GM21367 (cell line): ENCODE measurements around the gene CRYBB1.

Experiments used
- ATAC-seq: cut with Tn5 transposase; IDR thresholded peaks from one replicate; pipeline ENCODE4 v1.9.1; 2021; ENCODE audit not compliant: unreplicated experiment

CRYBB1 gene

DNA sequence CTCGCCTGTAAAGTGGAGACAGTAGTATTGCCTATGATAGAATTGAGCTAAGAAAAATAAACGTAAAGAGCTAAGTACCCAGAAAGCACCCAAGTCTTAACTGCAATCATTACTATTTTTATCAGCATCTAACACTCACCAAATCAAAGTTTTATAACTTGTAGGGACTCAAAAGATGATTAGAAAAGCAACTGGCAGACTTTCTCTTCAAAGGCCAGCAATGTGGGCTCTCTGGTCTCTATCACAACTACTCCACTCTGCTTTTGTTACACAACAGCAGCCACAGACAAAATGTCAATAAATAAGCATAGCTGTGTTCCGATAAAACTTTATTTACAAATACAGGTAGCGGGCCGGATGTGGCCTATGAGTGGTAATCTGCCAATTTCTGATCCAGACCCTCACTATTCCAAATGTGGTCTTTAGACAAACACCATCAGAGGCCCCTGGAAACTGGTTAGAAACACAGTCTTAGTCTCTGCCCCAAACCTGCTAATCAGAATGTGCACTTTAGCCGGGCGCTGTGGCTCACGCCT, 36.1 kb downstream of the CRYBB1 start:
- ATAC-seq = no peak

DNA sequence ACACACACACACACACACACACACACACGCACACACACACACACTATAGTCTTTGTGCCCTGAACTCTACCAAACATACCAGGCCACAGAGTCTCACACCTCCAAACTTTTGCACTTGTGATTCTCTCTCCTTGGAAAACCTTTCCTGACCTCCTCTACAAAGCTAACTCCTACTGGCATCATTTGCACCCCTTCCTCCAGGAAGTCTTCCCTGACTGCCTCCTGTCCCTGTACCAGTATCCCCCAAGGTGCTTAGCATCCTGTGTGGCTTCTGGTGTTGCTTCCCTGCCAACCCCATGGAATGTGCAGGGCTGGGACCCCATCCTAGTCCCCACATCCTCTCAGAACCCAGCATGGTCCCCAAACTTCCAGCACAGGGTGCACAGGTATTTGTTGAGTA, 36.8 kb downstream of the CRYBB1 start:
- no peak for ATAC-seq

DNA sequence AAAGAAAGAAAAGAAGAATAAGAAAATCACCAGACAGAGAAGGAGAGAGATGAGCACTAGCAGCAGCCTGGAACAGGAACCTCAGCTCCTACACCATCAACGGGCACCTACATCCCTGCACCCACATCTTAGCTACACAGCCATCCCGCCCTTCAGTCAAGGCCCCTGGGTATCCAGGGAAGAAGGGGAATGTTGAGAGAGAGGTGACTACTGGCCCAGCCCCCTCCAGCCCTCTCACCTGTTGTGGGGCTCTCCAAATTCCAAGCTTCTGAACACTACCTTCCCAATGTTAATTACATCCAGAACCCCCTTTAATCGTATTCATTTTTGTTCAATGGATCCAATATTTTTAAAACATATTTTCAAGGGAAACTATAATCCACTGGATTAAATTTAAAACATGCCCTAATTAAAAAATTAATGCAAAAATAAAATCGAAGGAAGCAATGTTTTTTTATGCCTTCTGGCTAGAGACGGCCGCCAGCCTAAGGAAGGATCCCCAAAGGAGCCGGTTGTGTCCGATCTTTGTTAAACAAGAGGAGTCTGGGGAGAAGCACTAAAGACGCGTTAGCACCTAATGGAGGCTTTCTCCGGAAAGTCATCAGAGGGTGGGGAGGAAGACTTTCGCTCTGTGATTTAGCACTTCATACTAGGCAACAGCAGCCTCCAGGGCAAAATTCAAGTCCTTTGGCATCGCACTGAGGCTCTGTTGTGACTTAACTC, 37.4 kb downstream of the CRYBB1 start:
- no peak for ATAC-seq

DNA sequence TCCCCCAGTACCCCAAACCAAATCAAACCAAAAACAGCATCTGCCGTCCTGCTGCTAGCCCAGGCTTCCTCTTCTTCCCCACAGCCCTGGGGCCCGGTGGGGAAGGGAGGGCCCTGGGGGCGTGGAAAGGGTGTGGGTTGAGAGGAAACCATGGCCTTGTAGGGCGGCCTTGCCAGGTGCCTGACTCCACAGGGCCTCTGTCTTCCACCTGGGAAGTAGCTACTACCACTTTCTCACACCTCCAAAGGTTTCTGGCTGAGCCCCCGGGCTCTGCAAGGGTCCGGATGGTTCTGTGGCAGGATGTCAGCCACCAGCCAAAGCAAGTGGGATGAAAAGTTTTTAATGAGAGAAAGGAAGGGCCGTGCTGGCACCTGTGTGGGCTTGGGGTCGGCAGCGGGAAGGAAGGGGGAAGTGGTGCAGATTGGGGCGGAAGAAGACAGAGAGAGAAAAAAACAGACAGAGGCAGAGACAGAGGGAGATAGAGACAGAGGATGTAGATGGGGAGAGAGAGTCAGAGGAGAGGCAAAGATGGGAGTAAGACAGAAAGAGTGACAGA, 38.4 kb downstream of the CRYBB1 start:
- ATAC-seq = peak; percentile 60

DNA sequence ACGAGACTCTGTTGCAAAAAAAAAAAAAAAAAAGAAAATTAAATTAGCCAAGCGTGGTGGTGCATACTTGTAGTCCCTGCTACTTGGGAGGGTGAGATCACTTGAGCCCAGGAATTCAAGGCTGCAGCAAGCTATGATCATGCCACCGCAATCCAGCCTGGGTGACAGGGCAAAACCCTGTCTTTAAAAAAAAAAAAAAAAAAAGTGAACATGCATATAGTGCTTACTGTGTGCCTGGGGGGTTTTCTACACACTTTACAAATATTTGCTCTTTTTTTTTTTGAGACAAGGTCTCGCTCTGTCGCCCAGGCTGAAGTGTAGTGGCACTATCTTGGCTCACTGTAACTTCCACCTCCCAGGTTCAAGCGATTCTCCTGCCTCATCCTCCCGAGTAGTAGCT, 40.7 kb downstream of the CRYBB1 start:
- ATAC-seq = no peak

DNA sequence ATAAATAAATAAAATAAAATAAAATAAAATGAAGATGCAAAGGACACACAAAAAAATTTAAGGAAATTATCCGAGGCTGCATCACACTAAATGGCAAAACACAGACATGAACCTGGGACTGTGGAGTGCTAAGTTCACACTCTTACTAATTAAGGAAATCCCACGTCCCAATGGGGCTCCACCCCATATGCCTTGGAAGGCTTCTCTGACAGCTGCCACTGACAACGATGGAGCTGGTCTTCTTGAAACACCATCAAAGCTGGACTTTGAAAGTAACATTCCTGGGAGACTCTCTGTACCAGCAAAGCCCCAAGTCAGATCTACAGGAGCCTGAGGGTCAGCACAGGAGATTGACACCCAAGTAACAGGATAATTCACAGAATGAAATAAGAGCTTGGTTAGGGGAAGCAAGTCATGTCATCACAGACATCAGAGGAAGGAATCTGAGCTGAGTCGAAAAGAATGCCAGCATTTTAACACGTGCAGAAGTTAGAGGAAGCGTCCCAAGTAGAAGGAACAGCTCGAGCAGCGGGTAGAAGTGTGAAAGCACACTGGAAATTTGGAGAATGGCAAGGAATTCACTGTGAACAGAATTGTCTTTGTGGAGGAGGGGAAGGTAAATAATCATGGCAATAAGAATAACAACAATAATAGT, 41.7 kb downstream of the CRYBB1 start:
- ATAC-seq = no peak

DNA sequence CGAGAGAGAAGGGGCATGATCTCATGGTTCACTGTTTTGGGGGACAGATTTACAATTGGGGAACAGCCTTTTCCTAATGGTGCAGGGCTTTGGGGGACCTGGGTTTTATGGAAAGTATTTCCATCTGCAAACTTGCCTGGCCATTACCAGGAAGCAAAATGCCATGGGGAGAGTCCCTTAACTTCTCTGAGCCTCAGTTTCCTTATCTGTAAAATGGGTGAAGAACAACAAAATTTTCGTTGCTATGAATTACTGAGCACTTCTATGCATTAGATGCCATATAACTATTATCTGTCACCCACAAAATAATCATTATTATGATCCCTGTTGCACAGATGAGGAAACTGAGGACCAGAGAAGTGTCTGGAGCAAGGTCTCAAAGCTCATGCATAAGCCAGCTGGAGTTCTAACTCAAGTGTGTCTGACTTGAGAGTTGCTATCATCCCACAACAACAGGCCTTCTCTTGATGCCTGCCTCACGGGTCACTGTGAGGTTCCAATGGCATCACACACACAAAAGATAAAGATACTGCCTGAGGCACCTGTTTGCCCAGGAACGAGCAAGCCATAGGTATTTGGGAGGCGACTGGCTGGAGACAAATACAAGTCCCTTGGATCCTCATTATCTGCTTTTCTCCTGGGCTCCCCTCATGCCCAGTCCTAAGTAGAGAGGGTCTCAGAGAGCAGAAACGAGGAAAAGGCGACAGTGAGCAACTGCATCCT, 43.7 kb downstream of the CRYBB1 start:
- no peak for ATAC-seq

DNA sequence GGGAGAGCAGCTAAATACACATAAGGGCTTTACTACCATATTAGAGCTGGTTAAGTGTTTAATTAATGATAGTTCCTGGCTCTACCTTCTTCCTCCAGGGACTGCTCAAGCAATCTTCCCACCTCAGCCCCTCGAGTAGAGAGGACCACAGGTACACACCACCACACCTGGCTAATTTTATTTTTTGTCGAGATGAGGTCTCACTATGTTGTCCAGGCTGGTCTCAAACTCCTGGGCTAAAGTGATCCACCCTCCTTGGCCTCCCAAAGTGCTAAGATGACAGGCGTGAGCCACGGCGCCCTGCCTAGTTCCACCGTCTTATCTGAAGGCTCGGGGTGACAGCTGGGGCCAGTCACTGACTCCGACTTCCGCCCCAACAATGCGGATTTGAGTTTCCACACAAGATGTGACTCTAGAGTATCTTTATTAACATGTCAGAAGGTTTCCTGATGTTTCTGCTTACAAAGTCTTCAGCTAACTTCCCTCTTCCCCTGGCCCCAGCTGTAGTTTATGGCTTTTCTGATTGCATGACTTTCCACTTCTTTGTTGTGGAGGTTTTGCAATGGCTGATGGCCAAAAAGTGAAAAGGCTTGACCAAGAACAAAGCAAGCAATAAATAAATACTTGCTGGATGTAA, 44.7 kb downstream of the CRYBB1 start:
- ATAC-seq = no peak

DNA sequence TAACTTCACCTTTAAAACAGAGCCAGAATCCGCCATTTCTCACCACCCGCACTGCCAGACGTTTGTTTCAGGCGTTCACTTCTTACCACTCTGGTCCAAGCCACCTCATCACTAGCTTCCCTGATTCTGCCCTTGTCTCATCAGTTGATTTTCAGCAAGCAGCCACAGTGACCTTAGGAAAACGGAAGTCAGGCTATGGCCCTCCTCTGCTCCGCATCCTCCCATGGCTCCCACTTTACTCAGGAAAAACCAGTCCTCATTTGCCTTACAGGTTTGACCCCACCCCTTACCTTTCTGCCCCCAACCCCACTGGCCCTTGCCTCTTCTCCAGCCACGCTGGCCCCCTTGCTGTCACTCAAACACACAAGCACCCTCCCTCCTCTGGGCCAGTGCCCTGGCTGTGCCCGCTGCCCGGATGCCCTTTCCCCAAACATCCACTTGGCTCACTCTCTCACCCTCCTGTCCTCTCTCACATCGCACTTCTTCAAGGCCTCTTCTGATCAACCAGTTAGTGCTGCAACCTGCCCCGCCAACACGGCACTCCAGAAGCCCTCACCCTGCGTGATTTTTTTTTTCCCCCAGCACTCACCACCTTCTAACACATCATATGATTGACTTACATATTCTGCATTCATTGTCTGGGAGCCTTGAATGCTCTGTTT, 46.8 kb downstream of the CRYBB1 start:
- no peak for ATAC-seq

DNA sequence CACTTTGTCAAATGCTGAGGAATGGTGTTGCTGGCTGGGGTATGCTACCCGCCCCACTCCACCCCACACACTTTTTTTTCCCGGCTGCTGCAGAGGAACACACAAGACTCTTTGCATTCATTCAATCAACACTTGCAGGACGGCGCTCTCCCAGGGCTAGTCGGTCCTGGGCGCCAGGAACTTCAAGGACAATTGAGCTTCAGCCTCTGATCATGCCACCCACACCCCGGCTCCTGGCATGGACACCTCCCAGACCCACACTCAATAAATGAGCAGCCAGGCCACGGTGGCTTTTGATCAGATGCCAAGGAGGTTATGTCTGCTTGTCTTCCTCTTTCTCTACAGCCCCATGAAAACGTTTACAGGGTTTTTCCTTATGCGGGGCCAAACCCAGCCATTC, 47.7 kb downstream of the CRYBB1 start:
- ATAC-seq = no peak

DNA sequence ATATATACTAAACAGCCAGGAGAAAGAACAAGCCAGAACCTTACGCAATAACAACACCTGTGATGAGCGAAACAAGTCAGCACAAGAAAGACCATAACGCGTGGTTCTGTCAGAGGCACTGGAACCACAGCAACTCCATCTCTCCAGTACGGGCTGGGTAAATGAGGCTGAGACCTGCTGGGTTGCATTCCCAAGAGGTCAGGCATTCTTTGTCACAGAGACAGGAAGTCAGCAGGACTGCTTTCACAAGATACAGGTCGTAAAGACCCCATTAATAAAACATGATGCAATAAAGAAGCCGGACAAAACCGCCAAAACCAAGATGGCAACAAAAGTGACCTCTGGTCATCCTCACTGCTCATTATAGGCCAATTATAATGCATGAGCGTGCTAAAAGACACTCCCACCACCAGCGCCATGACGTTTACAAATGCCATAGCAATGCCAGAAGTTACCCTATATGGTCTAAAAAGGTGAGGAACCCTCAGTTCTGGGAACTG, 49.6 kb downstream of the CRYBB1 start:
- no peak for ATAC-seq

DNA sequence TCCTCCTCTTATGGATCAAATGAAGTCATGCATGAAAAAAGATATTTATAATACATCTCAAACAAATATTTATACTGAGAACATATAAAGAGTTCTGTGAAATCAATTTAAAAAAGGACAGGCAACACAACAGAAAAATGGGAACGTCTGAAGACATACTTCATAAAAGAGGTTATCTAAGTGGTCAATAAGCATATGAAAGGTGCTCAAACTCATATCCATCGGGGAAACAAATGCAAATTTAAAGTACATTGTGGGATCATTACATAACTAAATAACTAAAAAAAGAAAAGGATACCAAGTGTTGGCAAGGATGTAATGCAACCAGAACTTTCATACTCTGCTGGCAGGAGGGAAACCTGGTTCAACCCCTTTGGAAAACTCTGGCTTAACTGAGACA, 50.2 kb downstream of the CRYBB1 start:
- ATAC-seq = no peak

DNA sequence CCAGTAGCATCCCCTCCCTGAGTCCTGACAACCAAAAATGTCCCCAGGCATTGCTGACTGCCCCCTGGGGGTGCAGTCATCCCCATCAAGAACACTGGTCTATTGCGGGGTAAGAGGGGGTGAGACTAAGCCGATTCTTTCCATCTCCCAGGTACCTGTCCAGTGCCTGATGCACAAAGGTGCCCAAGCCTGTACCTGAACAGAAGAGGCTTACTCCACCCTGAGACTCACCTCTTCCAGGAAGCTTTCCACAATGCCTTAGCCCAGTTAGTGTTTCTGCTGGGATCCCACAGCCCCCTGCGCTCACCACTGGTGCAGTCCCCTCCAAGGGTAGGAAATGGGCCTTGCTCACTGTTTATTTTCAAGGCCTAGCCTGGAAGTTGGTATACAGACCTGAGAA, 50.8 kb downstream of the CRYBB1 start:
- ATAC-seq = no peak

DNA sequence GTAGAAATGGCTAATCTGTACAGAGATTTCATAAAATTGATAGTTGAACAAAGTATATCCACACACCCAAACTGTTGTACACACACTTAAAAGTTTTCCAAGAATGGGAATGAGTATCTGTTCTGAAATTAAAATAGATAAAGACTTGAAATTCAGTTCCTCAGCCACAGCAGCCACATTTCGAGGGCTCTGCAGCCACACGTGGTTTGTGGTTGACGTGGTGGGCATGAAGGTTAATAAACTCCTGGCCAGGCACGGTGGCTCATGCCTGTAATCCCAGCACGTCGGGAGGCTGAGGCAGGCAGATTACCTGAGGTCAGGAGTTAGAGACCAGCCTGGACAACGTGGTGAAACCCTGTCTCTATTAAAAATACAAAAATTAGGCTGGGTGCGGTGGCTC, 51.9 kb downstream of the CRYBB1 start:
- ATAC-seq = no peak

DNA sequence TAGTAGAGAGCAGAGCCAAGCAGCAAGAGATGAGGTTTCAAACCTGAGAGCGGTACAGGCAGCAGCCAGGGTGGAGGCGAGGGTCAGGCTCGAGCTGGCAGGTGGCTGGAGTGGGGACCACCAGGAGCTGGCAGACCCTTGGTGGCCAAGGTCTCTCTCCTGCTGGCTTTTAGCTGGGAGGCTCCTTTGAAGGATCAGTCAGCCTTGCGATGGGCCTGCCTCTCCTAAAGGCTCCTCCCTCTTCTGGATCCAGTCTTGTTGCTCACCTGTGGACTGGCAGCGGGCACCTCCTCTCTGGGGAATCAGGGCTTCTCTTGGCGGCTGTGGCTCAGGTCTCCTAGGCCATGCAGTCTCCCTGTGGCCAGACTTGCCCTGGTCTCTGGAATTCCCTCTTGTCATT, 52.6 kb downstream of the CRYBB1 start:
- ATAC-seq = no peak

DNA sequence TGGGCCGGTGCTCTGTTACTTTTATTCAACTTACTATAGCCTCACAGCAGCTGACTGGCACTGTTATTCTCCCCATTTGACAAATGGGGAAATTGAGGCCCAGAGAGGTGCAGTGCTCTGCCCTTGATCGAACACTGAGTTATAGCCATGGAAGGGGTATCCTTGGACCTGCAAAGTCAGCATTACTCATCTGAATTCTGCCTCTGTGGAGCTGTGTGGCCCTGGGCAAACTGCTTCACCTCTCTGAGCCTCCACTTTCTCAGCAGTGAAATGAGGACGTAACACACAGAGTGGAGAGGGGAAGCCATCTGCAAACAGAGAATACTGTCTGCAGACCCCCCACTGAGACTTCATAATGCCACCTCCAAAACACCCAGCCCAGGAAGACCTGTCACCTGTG, 53.2 kb downstream of the CRYBB1 start:
- no peak for ATAC-seq

DNA sequence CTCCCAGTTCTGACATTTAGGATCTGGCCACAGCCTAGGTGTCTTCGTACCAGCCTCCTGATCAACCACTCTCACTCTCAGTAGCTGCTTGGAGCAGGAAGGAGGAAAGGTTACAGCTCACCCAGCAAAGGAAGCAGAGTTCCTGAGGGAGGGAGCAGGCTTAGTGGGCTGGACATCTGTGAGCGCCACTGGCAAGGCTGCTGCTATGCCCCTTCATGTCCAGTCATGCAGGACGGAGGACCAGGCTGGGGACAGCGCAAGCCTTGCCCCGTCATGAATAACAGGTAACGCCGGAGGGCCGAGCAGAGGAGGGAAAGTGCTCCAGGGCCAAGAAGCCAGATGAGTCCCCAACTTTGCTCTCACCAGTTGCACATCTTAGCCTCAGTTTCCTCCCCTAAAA, 53.6 kb downstream of the CRYBB1 start:
- no peak for ATAC-seq

DNA sequence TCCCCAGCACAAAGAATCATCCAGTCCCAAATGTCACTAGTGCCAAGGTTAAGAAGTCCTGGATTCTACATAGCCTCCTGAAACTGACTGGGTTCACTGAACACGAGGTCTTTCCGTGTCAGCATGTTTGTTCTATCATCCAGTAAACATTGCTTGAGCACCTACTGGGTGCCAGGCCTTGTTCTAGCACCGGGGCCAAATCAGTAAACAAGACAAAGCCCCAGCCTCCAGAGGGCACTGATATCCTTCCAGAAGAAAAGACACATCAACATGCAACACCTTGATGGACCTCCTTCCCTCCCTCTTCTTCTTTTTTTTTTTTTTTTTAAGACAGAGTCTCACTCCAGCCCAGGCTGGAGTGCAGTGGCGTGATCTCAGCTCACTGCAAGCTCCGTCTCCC, 54.8 kb downstream of the CRYBB1 start:
- ATAC-seq = no peak

DNA sequence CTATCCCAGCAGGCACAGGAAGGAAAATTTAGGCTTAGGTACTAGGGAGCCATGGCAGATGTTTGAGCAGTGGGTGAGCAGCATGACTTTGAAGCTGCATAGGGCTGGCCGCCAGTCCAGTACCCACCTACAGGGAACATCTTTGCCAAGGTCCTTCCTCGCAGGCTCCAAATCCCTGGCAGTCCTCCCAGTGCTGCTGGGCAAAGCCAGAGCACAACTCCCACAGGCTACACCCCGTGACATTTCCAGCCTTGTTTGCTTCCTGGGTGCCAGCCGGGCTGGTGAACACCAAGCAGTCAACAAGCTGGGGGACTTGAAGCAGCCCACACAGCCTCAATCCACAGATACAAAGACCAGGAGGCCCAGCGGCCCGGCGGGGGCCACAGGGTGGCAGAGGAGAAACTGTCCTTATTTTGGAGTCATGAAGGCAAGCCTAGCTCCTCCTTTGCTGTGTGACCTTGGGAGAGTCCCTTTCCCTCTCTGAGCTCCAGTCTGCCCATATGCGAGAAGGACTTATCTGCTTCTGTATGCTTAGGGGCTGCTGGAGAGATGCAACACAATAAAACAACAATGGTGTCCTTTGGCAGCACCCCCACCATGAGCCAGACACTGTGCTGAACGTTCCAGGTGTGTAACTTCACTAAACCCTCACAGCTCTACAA, 55.9 kb downstream of the CRYBB1 start:
- no peak for ATAC-seq

DNA sequence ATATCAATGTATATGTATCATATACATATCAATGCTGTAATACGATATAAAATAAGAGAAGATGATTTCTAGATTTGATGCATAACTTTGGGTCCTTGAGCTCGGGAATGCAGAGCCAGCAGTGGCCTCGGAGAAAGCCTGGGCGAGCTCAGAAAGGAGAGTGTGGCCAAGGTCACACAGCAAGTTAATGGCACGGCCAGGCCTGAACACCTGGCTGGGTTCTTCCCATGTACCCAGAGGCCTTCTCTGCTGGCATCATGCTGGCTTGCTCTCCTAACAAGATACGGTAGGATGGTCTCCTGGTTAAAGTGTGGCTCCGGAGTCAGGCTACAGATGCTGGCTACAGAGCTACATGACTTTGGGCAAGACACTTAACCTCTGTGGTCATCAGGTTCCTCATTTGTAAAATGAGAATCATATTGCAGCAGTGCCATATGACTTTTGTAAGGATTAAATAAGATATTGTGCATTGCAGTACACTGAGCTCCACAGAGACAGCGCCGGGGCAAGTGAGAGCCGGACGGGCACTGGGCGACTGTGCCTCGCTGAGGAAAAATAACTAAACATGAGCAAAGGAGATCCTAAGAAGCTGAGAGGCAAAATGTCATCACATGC, 57.8 kb downstream of the CRYBB1 start:
- ATAC-seq = no peak
